CD4-positive, alpha-beta T cell (primary cell): ENCODE measurements around the gene ACCSL. TPM values are rescaled to one million over a fixed set of nuclear protein-coding genes. Genes with fewer than 3 reads are reported as not detected.

Source experiments
- ATAC-seq: fragments of 200-7000 bp; cut with Tn5 transposase; one replicate; pipeline ENCODE4 v1.10.0; 2022; ENCODE audit warnings: mild to moderate bottlenecking; ENCODE audit not compliant: poor library complexity
- CTCF ChIA-PET: fragments of 350-600 bp; sonication (Branson Sonifier 250); formaldehyde crosslinking; loops from one replicate; lab custom pipeline; 2021; ENCODE audit warnings: antibody characterized with exemption, inconsistent platforms; lab: Charles Lee
- POLR2A ChIA-PET: fragments of 350-600 bp; sonication (Branson Sonifier 250); formaldehyde crosslinking; loops from one replicate; lab custom pipeline; 2021; ENCODE audit warnings: antibody characterized with exemption, inconsistent platforms; lab: Charles Lee
- DNase-seq, 14 experiments: peaks; one replicate each; pipeline ENCODE4 v3.0.0-alpha.2; 2013 to 2020; ENCODE audit warnings: mixed read lengths in 2 of 14
- H3K27ac ChIP-seq, 2 donors: one replicate each; pipeline versions ENCODE4 v1.5.1 to v1.7.0; 2013; ENCODE audit warnings: low read length in 2 of 2, low read depth in 1 of 2, mild to moderate bottlenecking in 1 of 2
- H3K27me3 ChIP-seq, 2 experiments: 1 replicate in 1 of 2; 2 replicates in 1 of 2; pipeline versions ENCODE4 v1.6.1 to v1.7.0; 2013; ENCODE audit warnings: low read length in 2 of 2, control low read depth in 1 of 2, mild to moderate bottlenecking in 1 of 2, moderate library complexity in 1 of 2; ENCODE audit not compliant: insufficient read depth in 2 of 2, control insufficient read depth in 1 of 2
- H3K36me3 ChIP-seq: one replicate; pipeline ENCODE4 v1.6.1; 2013; ENCODE audit warnings: low read length, control low read depth; ENCODE audit not compliant: insufficient read depth
- H3K4me1 ChIP-seq: one replicate; pipeline ENCODE4 v1.6.1; 2013; ENCODE audit warnings: low read length, control low read depth; ENCODE audit not compliant: insufficient read depth
- H3K4me3 ChIP-seq: one replicate; pipeline ENCODE4 v1.5.1; 2013; ENCODE audit warnings: mild to moderate bottlenecking, low read length, moderate library complexity
- H3K9me3 ChIP-seq, 2 experiments: 1 replicate in 1 of 2; 2 replicates in 1 of 2; pipeline versions ENCODE4 v1.6.1 to v1.7.0; 2013; ENCODE audit warnings: low read length in 2 of 2, mild to moderate bottlenecking in 2 of 2, control low read depth in 1 of 2, moderate library complexity in 1 of 2; ENCODE audit not compliant: control insufficient read depth in 1 of 2, insufficient read depth in 1 of 2
- H3K27ac Mint-ChIP-seq: one replicate; pipeline ENCODE4 v1.8.0; 2020; ENCODE audit warnings: mixed read lengths
- H3K27me3 Mint-ChIP-seq: one replicate; pipeline ENCODE4 v1.8.0; 2021; ENCODE audit warnings: mixed read lengths
- H3K36me3 Mint-ChIP-seq: one replicate; pipeline ENCODE4 v1.8.0; 2021; ENCODE audit warnings: low read depth, mixed read lengths
- H3K4me1 Mint-ChIP-seq: one replicate; pipeline ENCODE4 v1.8.0; 2021; ENCODE audit warnings: low read depth, mixed read lengths
- H3K4me3 Mint-ChIP-seq: one replicate; pipeline ENCODE4 v1.8.0; 2020; ENCODE audit warnings: mild to moderate bottlenecking, mixed read lengths
- H3K9me3 Mint-ChIP-seq: one replicate; pipeline ENCODE4 v1.8.0; 2020; ENCODE audit warnings: mixed read lengths
- intact Hi-C, 2 experiments: fragments of 100-400 bp; cut with DNase I in 1 of 2; cut with micrococcal nuclease in 1 of 2; formaldehyde crosslinking; loops; one replicate each; pipeline versions ENCODE4 v1.15.1 to v1.9.0; 2023 to 2025; cut with DNase I, micrococcal nuclease
- total RNA-seq, 174 experiments: library from RNA in 2 of 174; stranded (reverse) in 2 of 174; gene quantifications; one replicate each; pipeline ENCODE4 v1.2.3 and lab custom pipeline; 2021 to 2026
- TF ChIP-seq, protein P1 (sequence below): fragments of 200-600 bp; IDR thresholded peaks from one replicate; pipeline ENCODE4 v1.8.0; 2022; ENCODE audit warnings: antibody characterized with exemption, mild to moderate bottlenecking

Gene ACCSL
- total RNA-seq, 2 experiments from 2014 or later = not detected

GRCh38 chr11:44015624-44016007 is 32.2 kb upstream of the ACCSL start:
- H3K9me3 Mint-ChIP-seq = no peaks in the 10 kb centered on the region

DNA sequence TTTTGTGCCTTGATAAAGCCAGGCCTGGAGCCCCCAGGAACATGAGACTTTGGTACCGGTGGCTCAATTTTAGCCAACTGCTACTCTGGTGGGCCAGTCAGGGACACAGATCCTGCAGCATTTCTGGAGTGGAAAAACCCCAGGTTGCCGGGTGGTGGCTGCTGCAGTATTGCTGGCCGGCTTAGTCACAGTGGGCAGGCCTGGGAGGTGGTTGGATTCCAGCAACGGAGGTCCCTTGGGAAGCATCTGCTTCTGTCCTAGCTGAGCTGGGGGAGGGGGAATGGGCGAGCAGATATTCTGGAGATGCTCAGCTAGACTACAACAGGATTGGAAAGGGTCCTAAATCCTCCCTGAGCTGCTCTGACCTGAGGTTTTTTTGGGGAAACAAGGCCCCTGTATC is 31.6 kb upstream of the ACCSL start:
- H3K36me3 ChIP-seq = no peaks in the 10 kb centered on the region
- H3K9me3 ChIP-seq = no peaks in the 10 kb centered on the region
- Mint-ChIP-seq H3K27me3 (peaks cover 4% of the 10 kb centered on the region), H3K9me3 (no peaks in the 10 kb centered on the region), H3K36me3 (no peaks in the 10 kb centered on the region), H3K4me3 (no peak overlapping the region), H3K4me1 (no peaks in the 10 kb centered on the region), H3K27ac (no peak overlapping the region)
- no peaks in the 10 kb centered on the region for H3K4me1 ChIP-seq
- CTCF ChIA-PET = no interaction called here
- TF ChIP-seq, protein P1, sequence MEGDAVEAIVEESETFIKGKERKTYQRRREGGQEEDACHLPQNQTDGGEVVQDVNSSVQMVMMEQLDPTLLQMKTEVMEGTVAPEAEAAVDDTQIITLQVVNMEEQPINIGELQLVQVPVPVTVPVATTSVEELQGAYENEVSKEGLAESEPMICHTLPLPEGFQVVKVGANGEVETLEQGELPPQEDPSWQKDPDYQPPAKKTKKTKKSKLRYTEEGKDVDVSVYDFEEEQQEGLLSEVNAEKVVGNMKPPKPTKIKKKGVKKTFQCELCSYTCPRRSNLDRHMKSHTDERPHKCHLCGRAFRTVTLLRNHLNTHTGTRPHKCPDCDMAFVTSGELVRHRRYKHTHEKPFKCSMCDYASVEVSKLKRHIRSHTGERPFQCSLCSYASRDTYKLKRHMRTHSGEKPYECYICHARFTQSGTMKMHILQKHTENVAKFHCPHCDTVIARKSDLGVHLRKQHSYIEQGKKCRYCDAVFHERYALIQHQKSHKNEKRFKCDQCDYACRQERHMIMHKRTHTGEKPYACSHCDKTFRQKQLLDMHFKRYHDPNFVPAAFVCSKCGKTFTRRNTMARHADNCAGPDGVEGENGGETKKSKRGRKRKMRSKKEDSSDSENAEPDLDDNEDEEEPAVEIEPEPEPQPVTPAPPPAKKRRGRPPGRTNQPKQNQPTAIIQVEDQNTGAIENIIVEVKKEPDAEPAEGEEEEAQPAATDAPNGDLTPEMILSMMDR = no peak
- no peak for DNase-seq
- H3K4me3 ChIP-seq = no peak overlapping the region
- ATAC-seq = no peak
- H3K27me3 ChIP-seq = peaks cover 0 to 3% of the 10 kb centered on the region in 2 experiments
- POLR2A ChIA-PET = no interaction called here
- no peak overlapping the region for H3K27ac ChIP-seq
- intact Hi-C loops = no loop called here

More at GRCh38 chr11:44015624-44016007, 32.2 kb upstream of the ACCSL start:
- CTCF ChIA-PET = no interaction called here
- Mint-ChIP-seq H3K27ac (no peak overlapping the region), H3K27me3 (peaks cover 6% of the 10 kb centered on the region), H3K4me1 (no peaks in the 10 kb centered on the region), H3K36me3 (no peaks in the 10 kb centered on the region), H3K4me3 (no peak overlapping the region)
- Histone ChIP-seq H3K27ac (no peak overlapping the region), H3K36me3 (no peaks in the 10 kb centered on the region), H3K9me3 (no peaks in the 10 kb centered on the region), H3K4me1 (no peaks in the 10 kb centered on the region), H3K4me3 (no peak overlapping the region), H3K27me3 (peaks cover 0 to 3% of the 10 kb centered on the region in 2 experiments)
- no peak for DNase-seq
- POLR2A ChIA-PET = no interaction called here
- intact Hi-C loops = no loop called here
- TF ChIP-seq, protein P1 = no peak
- no peak for ATAC-seq

GRCh38 chr11:44016546-44017442 is 31.0 kb upstream of the ACCSL start:
- Mint-ChIP-seq H3K9me3 (peaks cover 4% of the 10 kb centered on the region), H3K4me1 (no peaks in the 10 kb centered on the region), H3K27me3 (peaks cover 8% of the 10 kb centered on the region), H3K4me3 (no peak overlapping the region), H3K27ac (no peak overlapping the region), H3K36me3 (no peaks in the 10 kb centered on the region)
- Histone ChIP-seq H3K9me3 (no peaks in the 10 kb centered on the region), H3K4me1 (no peaks in the 10 kb centered on the region), H3K27me3 (peaks cover 0 to 3% of the 10 kb centered on the region in 2 experiments), H3K36me3 (no peaks in the 10 kb centered on the region), H3K4me3 (no peak overlapping the region), H3K27ac (no peak overlapping the region)
- DNase-seq = no peak
- ATAC-seq = no peak
- TF ChIP-seq, protein P1 = no peak
- intact Hi-C loops = no loop called here
- ChIA-PET CTCF (no interaction called here), POLR2A (no interaction called here)
